A549 (cell line): ENCODE measurements around the gene PDK2. TPM values are rescaled to one million over a fixed set of nuclear protein-coding genes. Genes with fewer than 3 reads are reported as not detected.

ENCODE experiments used
- ATAC-seq, 2 experiments: fragments of 200-7000 bp in 1 of 2; fragments of >200 bp in 1 of 2; cut with Nextera tagmentation in 1 of 2; cut with Tn5 transposase in 1 of 2; 3 replicates each; pipeline versions ENCODE4 v1.8.0 to v1.9.1; 2018 to 2020; ENCODE audit warnings: mild to moderate bottlenecking in 1 of 2, moderate library complexity in 1 of 2
- CTCF ChIA-PET: fragments of 300-600 bp; sonication (Branson Sonifier 250); formaldehyde crosslinking; extraction: SDS; loops from one replicate; lab custom pipeline; 2021; ENCODE audit warnings: antibody characterized with exemption, inconsistent platforms; lab: Yijun Ruan, JAX
- POLR2A ChIA-PET: fragments of 350-600 bp; formaldehyde crosslinking; extraction: SDS; loops from one replicate; lab custom pipeline; 2021; ENCODE audit warnings: antibody characterized with exemption, inconsistent platforms; lab: Yijun Ruan, JAX
- DNase-seq, 2 experiments: peaks; one replicate each; pipeline versions ENCODE4 v3.0.0 to v3.0.0-alpha.2; 2011 to 2016; ENCODE audit warnings: low read depth in 1 of 2, low spot score in 1 of 2
- FAIRE-seq: peaks from 2 replicates; lab custom pipeline; 2011; peaks lifted over from hg19 to GRCh38; lab: Jason Lieb, UNC
- H3K27ac ChIP-seq, 2 experiments: fragments of >200 bp; sonication (Bioruptor Twin); formaldehyde crosslinking; 3 replicates each; pipeline ENCODE4 v1.5.1; 2016 to 2017
- H3K4me1 ChIP-seq: fragments of >200 bp; sonication (Bioruptor Twin); formaldehyde crosslinking; 3 replicates; pipeline ENCODE4 v1.6.1; 2016
- H3K4me2 ChIP-seq: fragments of >200 bp; sonication (Bioruptor Twin); formaldehyde crosslinking; 3 replicates; pipeline ENCODE4 v1.6.1; 2016
- H3K4me3 ChIP-seq: fragments of >200 bp; sonication (Bioruptor Twin); formaldehyde crosslinking; 3 replicates; pipeline ENCODE4 v1.5.1; 2016
- H3K9me3 ChIP-seq: fragments of >200 bp; sonication (Bioruptor Twin); formaldehyde crosslinking; 3 replicates; pipeline ENCODE4 v1.6.1; 2016
- BCL3 ChIP-seq: fragments of >200 bp; sonication (Bioruptor Twin); formaldehyde crosslinking; IDR thresholded peaks from 3 replicates; pipeline ENCODE4 v1.6.1; 2016
- BHLHE40 ChIP-seq: IDR thresholded peaks from 2 replicates; pipeline ENCODE4 v1.6.1; 2012; ENCODE audit warnings: low read depth, low read length, inconsistent platforms
- CEBPB ChIP-seq, 2 experiments: fragments of >200 bp in 1 of 2; sonication (Bioruptor Twin) in 1 of 2; formaldehyde crosslinking in 1 of 2; IDR thresholded peaks; 2 replicates each; pipeline ENCODE4 v1.6.1; 2012 to 2016
- CHD2 ChIP-seq: fragments of 150-350 bp; IDR thresholded peaks from 2 replicates; pipeline ENCODE4 v1.6.1; 2014; ENCODE audit warnings: low read length; ENCODE audit not compliant: partially characterized antibody
- CHD4 ChIP-seq: fragments of 200-600 bp; sonication (generic); IDR thresholded peaks from 2 replicates; pipeline ENCODE4 v1.6.1; 2016; ENCODE audit warnings: antibody characterized with exemption, mild to moderate bottlenecking, borderline replicate concordance
- E2F6 ChIP-seq: IDR thresholded peaks from 2 replicates; pipeline ENCODE4 v1.6.1; 2012; ENCODE audit warnings: low read depth, borderline replicate concordance
- EHMT2 ChIP-seq: fragments of 200-600 bp; sonication (generic); IDR thresholded peaks from 2 replicates; pipeline ENCODE4 v1.6.1; 2016; ENCODE audit warnings: antibody characterized with exemption, low read depth, mild to moderate bottlenecking, moderate library complexity
- EP300 ChIP-seq, 2 experiments: fragments of >200 bp; sonication (Bioruptor Twin); formaldehyde crosslinking; IDR thresholded peaks; 2 replicates in 1 of 2; 3 replicates in 1 of 2; pipeline ENCODE4 v1.6.1; 2016 to 2017
- FOSB ChIP-seq: fragments of 250-450 bp; sonication (Bioruptor Pico); IDR thresholded peaks from 2 replicates; pipeline ENCODE4 v1.5.0; 2020; ENCODE audit warnings: mild to moderate bottlenecking, moderate library complexity
- FOXS1 ChIP-seq: fragments of 250-450 bp; sonication (Bioruptor Pico); IDR thresholded peaks from 2 replicates; pipeline ENCODE4 v1.5.0; 2020; ENCODE audit warnings: mild to moderate bottlenecking, moderate library complexity
- HES2 ChIP-seq: fragments of >200 bp; sonication (Bioruptor Twin); formaldehyde crosslinking; IDR thresholded peaks from 2 replicates; pipeline ENCODE4 v1.6.1; 2016
- HEYL ChIP-seq: fragments of 250-450 bp; sonication (Bioruptor Pico); IDR thresholded peaks from 2 replicates; pipeline ENCODE4 v1.8.0; 2021; ENCODE audit warnings: mild to moderate bottlenecking, moderate library complexity
- HMGXB4 ChIP-seq: fragments of 250-450 bp; sonication (Bioruptor Pico); IDR thresholded peaks from 2 replicates; pipeline ENCODE4 v1.5.0; 2021; ENCODE audit warnings: mild to moderate bottlenecking, moderate library complexity, borderline replicate concordance
- KDM5A ChIP-seq: fragments of 200-600 bp; sonication (generic); IDR thresholded peaks from 2 replicates; pipeline ENCODE4 v1.6.1; 2016; ENCODE audit warnings: antibody characterized with exemption, mild to moderate bottlenecking
- MAFK ChIP-seq: fragments of 450-650 bp; IDR thresholded peaks from 2 replicates; pipeline ENCODE4 v1.6.1; 2014; ENCODE audit not compliant: partially characterized antibody
- MAZ ChIP-seq: fragments of 150-350 bp; IDR thresholded peaks from 2 replicates; pipeline ENCODE4 v1.6.1; 2014; ENCODE audit warnings: antibody characterized with exemption, low read depth, low read length, borderline replicate concordance
- NPAS2 ChIP-seq: fragments of 250-450 bp; sonication (Bioruptor Pico); IDR thresholded peaks from 2 replicates; pipeline ENCODE4 v1.8.0; 2022; ENCODE audit warnings: mild to moderate bottlenecking, moderate library complexity, borderline replicate concordance
- POLR2A ChIP-seq: IDR thresholded peaks from 2 replicates; pipeline ENCODE4 v1.6.1; 2012; ENCODE audit warnings: mild to moderate bottlenecking, low read length
- TFCP2L1 ChIP-seq: fragments of 250-450 bp; sonication (Bioruptor Pico); IDR thresholded peaks from 2 replicates; pipeline ENCODE4 v1.5.0; 2021; ENCODE audit warnings: mild to moderate bottlenecking
- USF2 ChIP-seq: fragments of 450-650 bp; IDR thresholded peaks from 2 replicates; pipeline ENCODE4 v1.6.1; 2014; ENCODE audit warnings: antibody characterized with exemption
- ZC3H11A ChIP-seq: fragments of 450-650 bp; IDR thresholded peaks from 2 replicates; pipeline ENCODE4 v1.6.1; 2014; ENCODE audit warnings: antibody characterized with exemption, mild to moderate bottlenecking
- WGBS: methylation state at CpG from one replicate; pipeline ENCODE4 v1.1.6; 2017; ENCODE audit errors: missing lambda C conversion rate; 5-methylcytosine and 5-hydroxymethylcytosine counted together
- polyA plus RNA-seq, 4 experiments: library from polyadenylated mRNA; depleted of rRNA in 3 of 4; stranded (reverse); fragments of >200 nt; fragmentation: RNase III in 1 of 4; extraction: RNeasy Plus Mini Kit Qiagen cat#74134 plus additional on column Dnase treatment in 1 of 4; gene quantifications; 2 replicates in 3 of 4; 3 replicates in 1 of 4; pipeline ENCODE4 v1.2.3, GENCODE V29; 2011 to 2017

The PDK2 gene
- polyA plus RNA-seq, 2 of the 4 experiments (the other 2 are of a cell fraction): 14.1 to 28.5 TPM

- no peak for ATAC-seq
- POLR2A ChIA-PET: no interaction called here
- peaks cover 46% of the 10 kb centered on the region for H3K4me1 ChIP-seq
- WGBS: 84% methylated on average over 4 of the region's 4 CpGs
- H3K4me2 ChIP-seq: no peak overlapping the region
- H3K9me3 ChIP-seq: no peaks in the 10 kb centered on the region
- TF ChIP-seq NPAS2 (CRISPR knock-in tag) (no peak), FOSB (CRISPR knock-in tag) (no peak)
- CTCF ChIA-PET: interaction anchor here (1.1 to 30.9 kb wide), 9 partner anchors 11 to 199 kb away, joined by 4 to 1356 read pairs (median 36); partner anchors contain the start of genes COL1A1, ITGA3, PPP1R9B and SAMD14
- FAIRE-seq: no peak
- no peak overlapping the region for H3K27ac ChIP-seq
- no peak for DNase-seq
- no peak overlapping the region for H3K4me3 ChIP-seq
Measured at GRCh38 chr17:50097926-50098325, 2.8 kb downstream of the PDK2 start.

- H3K4me3 ChIP-seq: no peak overlapping the region
- H3K4me1 ChIP-seq: peaks cover 42% of the 10 kb centered on the region
- ChIA-PET POLR2A (no interaction called here), CTCF (interaction anchor here (1.1 to 30.9 kb wide), 9 partner anchors 11 to 103 kb away, joined by 3 to 1356 read pairs (median 13); partner anchors contain the start of genes COL1A1, ITGA3, PPP1R9B and SAMD14)
- no peaks in the 10 kb centered on the region for H3K9me3 ChIP-seq
- 76% methylated on average over 4 of the region's 4 CpGs for WGBS
- no peak for DNase-seq
- no peak overlapping the region for H3K4me2 ChIP-seq
- no peak for TF ChIP-seq MAZ
- FAIRE-seq: no peak
- ATAC-seq: no peak
- H3K27ac ChIP-seq: no peak overlapping the region
Measured at GRCh38 chr17:50098583-50098982, 3.4 kb downstream of the PDK2 start.

- Histone ChIP-seq H3K4me2 (no peak overlapping the region), H3K27ac (no peak overlapping the region), H3K9me3 (no peaks in the 10 kb centered on the region), H3K4me1 (peaks cover 37% of the 10 kb centered on the region), H3K4me3 (no peak overlapping the region)
- ChIA-PET POLR2A (no interaction called here), CTCF (interaction anchor here (0.7 to 30.9 kb wide), 9 partner anchors 12 to 101 kb away, joined by 3 to 1356 read pairs (median 12); partner anchors contain the start of genes ITGA3, PPP1R9B and SAMD14)
- WGBS: 74% methylated on average over 5 of the region's 5 CpGs
- DNase-seq (no peak), ATAC-seq (no peak), FAIRE-seq (no peak)
- TF ChIP-seq USF2 (no peak), EHMT2 (no peak), CEBPB (IDR thresholded peaks at IDR 0.05) (no peak), POLR2A (no peak), MAFK (no peak), ZC3H11A (no peak), NPAS2 (CRISPR knock-in tag) (no peak), TFCP2L1 (CRISPR knock-in tag) (no peak), EP300 (IDR thresholded peaks at IDR 0.05) (no peak), BHLHE40 (no peak), E2F6 (no peak), HEYL (CRISPR knock-in tag) (no peak), HMGXB4 (CRISPR knock-in tag) (no peak), HES2 (no peak), BCL3 (no peak), CHD4 (no peak), KDM5A (no peak), FOXS1 (no peak), CHD2 (no peak)
Measured at GRCh38 chr17:50099003-50099402, 3.9 kb downstream of the PDK2 start.
